Activated naive CD8-positive, alpha-beta T cell (primary cell): ENCODE results near the gene PXT1.
"Not testable (repeated sequence)": the region's sequence is repeated elsewhere in the genome, so short reads cannot be mapped to it uniquely, and the experiment has no call there.

Experiments
- H3K27ac Mint-ChIP-seq: one replicate; pipeline ENCODE4 v1.8.0; 2021; ENCODE audit warnings: mixed read lengths
- H3K27me3 Mint-ChIP-seq: one replicate; pipeline ENCODE4 v1.8.0; 2021; ENCODE audit warnings: mixed read lengths
- H3K36me3 Mint-ChIP-seq: one replicate; pipeline ENCODE4 v1.8.0; 2021; ENCODE audit warnings: mixed read lengths
- H3K4me1 Mint-ChIP-seq: one replicate; pipeline ENCODE4 v1.8.0; 2021; ENCODE audit warnings: low read depth, mixed read lengths
- H3K4me3 Mint-ChIP-seq: one replicate; pipeline ENCODE4 v1.8.0; 2021; ENCODE audit warnings: mild to moderate bottlenecking, mixed read lengths
- H3K9me3 Mint-ChIP-seq: one replicate; pipeline ENCODE4 v1.8.0; 2021; ENCODE audit warnings: low read depth, mixed read lengths

PXT1 gene

GRCh38 chr6:36442671-36443470 lies at the start of gene PXT1, which contains the start of gene KCTD20:
Gene PXT1, minus strand, starts transcription at chr6:36442854. Its CDS starts 16,772 bp downstream, at chr6:36426082.
Gene KCTD20, plus strand, starts transcription at chr6:36443000. Its CDS starts 27,098 bp downstream, at chr6:36470098.
- Mint-ChIP-seq H3K9me3 (no peaks in the 10 kb centered on the region), H3K4me1 (peaks cover 47% of the 10 kb centered on the region), H3K27ac (peak within 1 kb of the TSS; percentile 96), H3K4me3 (peak within 1 kb of the TSS; percentile 95), H3K27me3 (no peaks in the 10 kb centered on the region), H3K36me3 (no peaks in the 10 kb centered on the region)

- no peak overlapping the region for H3K4me3 Mint-ChIP-seq
- H3K27ac Mint-ChIP-seq, result peak overlapping the region; percentile 68
- H3K36me3 Mint-ChIP-seq, result peaks cover 26% of the 10 kb centered on the region
- H3K27me3 Mint-ChIP-seq, result no peaks in the 10 kb centered on the region
- no peaks in the 10 kb centered on the region for H3K9me3 Mint-ChIP-seq
- H3K4me1 Mint-ChIP-seq, result peaks cover 32% of the 10 kb centered on the region
These were observed 49.4 kb upstream of the PXT1 start for GRCh38 chr6:36492092-36492491.

- H3K36me3 Mint-ChIP-seq, result peaks cover 29% of the 10 kb centered on the region
- peaks cover 32% of the 10 kb centered on the region for H3K4me1 Mint-ChIP-seq
- no peak overlapping the region for H3K4me3 Mint-ChIP-seq
These were observed 48.8 kb upstream of the PXT1 start for GRCh38 chr6:36491378-36491965.

GRCh38 chr6:36489426-36489825 lies 46.8 kb upstream of the PXT1 start:
- Mint-ChIP-seq H3K4me3 (no peak overlapping the region), H3K27ac (peak overlapping the region; percentile 46), H3K4me1 (peaks cover 24% of the 10 kb centered on the region), H3K36me3 (peaks cover 33% of the 10 kb centered on the region), H3K9me3 (no peaks in the 10 kb centered on the region), H3K27me3 (no peaks in the 10 kb centered on the region)

More at GRCh38 chr6:36491378-36491965, 48.8 kb upstream of the PXT1 start:
- Mint-ChIP-seq H3K27ac (no peak overlapping the region), H3K9me3 (no peaks in the 10 kb centered on the region), H3K27me3 (no peaks in the 10 kb centered on the region)

- H3K4me3 Mint-ChIP-seq, result no peak overlapping the region
- H3K4me1 Mint-ChIP-seq, result peaks cover 13% of the 10 kb centered on the region
- H3K27me3 Mint-ChIP-seq, result no peaks in the 10 kb centered on the region
- H3K9me3 Mint-ChIP-seq, result no peaks in the 10 kb centered on the region
- peaks cover 28% of the 10 kb centered on the region for H3K36me3 Mint-ChIP-seq
- peak overlapping the region; percentile 16 for H3K27ac Mint-ChIP-seq
These were observed 45.6 kb upstream of the PXT1 start for GRCh38 chr6:36488221-36488620.

GRCh38 chr6:36487698-36488097 lies 45.0 kb upstream of the PXT1 start:
- H3K36me3 Mint-ChIP-seq, result peaks cover 28% of the 10 kb centered on the region
- no peak overlapping the region for H3K4me3 Mint-ChIP-seq
- peaks cover 10% of the 10 kb centered on the region for H3K4me1 Mint-ChIP-seq
- no peaks in the 10 kb centered on the region for H3K9me3 Mint-ChIP-seq
- H3K27ac Mint-ChIP-seq, result peak overlapping the region; percentile 16
- H3K27me3 Mint-ChIP-seq, result no peaks in the 10 kb centered on the region

- peaks cover 25% of the 10 kb centered on the region for H3K36me3 Mint-ChIP-seq
- H3K9me3 Mint-ChIP-seq, result no peaks in the 10 kb centered on the region
- peaks cover 2% of the 10 kb centered on the region for H3K4me1 Mint-ChIP-seq
- no peaks in the 10 kb centered on the region for H3K27me3 Mint-ChIP-seq
- H3K27ac Mint-ChIP-seq, result peak overlapping the region; percentile 82
- no peak overlapping the region for H3K4me3 Mint-ChIP-seq
These were observed 42.1 kb upstream of the PXT1 start for GRCh38 chr6:36484736-36485135.

GRCh38 chr6:36483326-36483725 lies 40.7 kb upstream of the PXT1 start:
- not testable (repeated sequence) for H3K4me3 Mint-ChIP-seq

GRCh38 chr6:36479256-36479655 lies 36.6 kb upstream of the PXT1 start:
- Mint-ChIP-seq H3K27me3 (no peaks in the 10 kb centered on the region), H3K4me3 (no peak overlapping the region), H3K27ac (no peak overlapping the region)

More at GRCh38 chr6:36483326-36483725, 40.7 kb upstream of the PXT1 start:
- H3K4me1 Mint-ChIP-seq, H3K27me3 Mint-ChIP-seq, H3K9me3 Mint-ChIP-seq, H3K27ac Mint-ChIP-seq: not testable (repeated sequence)
- peaks cover 23% of the 10 kb centered on the region for H3K36me3 Mint-ChIP-seq

GRCh38 chr6:36478051-36478526 lies 35.4 kb upstream of the PXT1 start:
- H3K36me3 Mint-ChIP-seq, result peaks cover 12% of the 10 kb centered on the region
- H3K4me1 Mint-ChIP-seq, result peaks cover 9% of the 10 kb centered on the region
- no peaks in the 10 kb centered on the region for H3K9me3 Mint-ChIP-seq
- no peaks in the 10 kb centered on the region for H3K27me3 Mint-ChIP-seq
- H3K27ac Mint-ChIP-seq, result peak overlapping the region; percentile 34
- no peak overlapping the region for H3K4me3 Mint-ChIP-seq

More at GRCh38 chr6:36479256-36479655, 36.6 kb upstream of the PXT1 start:
- no peaks in the 10 kb centered on the region for H3K9me3 Mint-ChIP-seq
- H3K4me1 Mint-ChIP-seq, result peaks cover 9% of the 10 kb centered on the region
- peaks cover 12% of the 10 kb centered on the region for H3K36me3 Mint-ChIP-seq

- peaks cover 13% of the 10 kb centered on the region for H3K4me1 Mint-ChIP-seq
- H3K9me3 Mint-ChIP-seq, result no peaks in the 10 kb centered on the region
- no peaks in the 10 kb centered on the region for H3K27me3 Mint-ChIP-seq
- no peak overlapping the region for H3K27ac Mint-ChIP-seq
- H3K4me3 Mint-ChIP-seq, result no peak overlapping the region
- peaks cover 8% of the 10 kb centered on the region for H3K36me3 Mint-ChIP-seq
These were observed 27.3 kb upstream of the PXT1 start for GRCh38 chr6:36469946-36470345.

- Mint-ChIP-seq H3K4me1 (peaks cover 17% of the 10 kb centered on the region), H3K9me3 (no peaks in the 10 kb centered on the region), H3K4me3 (no peak overlapping the region), H3K27me3 (no peaks in the 10 kb centered on the region), H3K27ac (peak overlapping the region; percentile 75), H3K36me3 (peaks cover 5% of the 10 kb centered on the region)
These were observed 26.6 kb upstream of the PXT1 start for GRCh38 chr6:36469148-36469661.

GRCh38 chr6:36467625-36468024 lies 25.0 kb upstream of the PXT1 start:
- H3K4me1 Mint-ChIP-seq, result peaks cover 29% of the 10 kb centered on the region
- H3K27ac Mint-ChIP-seq, result no peak overlapping the region
- H3K27me3 Mint-ChIP-seq, result no peaks in the 10 kb centered on the region
- peaks cover 5% of the 10 kb centered on the region for H3K36me3 Mint-ChIP-seq
- H3K9me3 Mint-ChIP-seq, result no peaks in the 10 kb centered on the region
- no peak overlapping the region for H3K4me3 Mint-ChIP-seq

- Mint-ChIP-seq H3K36me3 (no peaks in the 10 kb centered on the region), H3K27me3 (no peaks in the 10 kb centered on the region), H3K27ac (peak overlapping the region; percentile 41), H3K9me3 (no peaks in the 10 kb centered on the region), H3K4me3 (no peak overlapping the region), H3K4me1 (peaks cover 43% of the 10 kb centered on the region)
These were observed 21.6 kb upstream of the PXT1 start for GRCh38 chr6:36464233-36464632.

GRCh38 chr6:36463676-36464075 lies 21.0 kb upstream of the PXT1 start:
- Mint-ChIP-seq H3K4me3 (no peak overlapping the region), H3K27ac (no peak overlapping the region), H3K27me3 (no peaks in the 10 kb centered on the region), H3K4me1 (peaks cover 40% of the 10 kb centered on the region), H3K36me3 (no peaks in the 10 kb centered on the region), H3K9me3 (no peaks in the 10 kb centered on the region)
